CD4-positive, alpha-beta T cell (primary cell): ENCODE data around the gene JAZF1. TPM values are rescaled to one million over a fixed set of nuclear protein-coding genes. Genes with fewer than 3 reads are reported as not detected.

ENCODE experiments used
- ATAC-seq: fragments of 200-7000 bp; cut with Tn5 transposase; one replicate; pipeline ENCODE4 v1.10.0; 2022; ENCODE audit warnings: mild to moderate bottlenecking; ENCODE audit not compliant: poor library complexity
- CTCF ChIA-PET: fragments of 350-600 bp; sonication (Branson Sonifier 250); formaldehyde crosslinking; loops from one replicate; lab custom pipeline; 2021; ENCODE audit warnings: antibody characterized with exemption, inconsistent platforms; lab: Charles Lee
- POLR2A ChIA-PET: fragments of 350-600 bp; sonication (Branson Sonifier 250); formaldehyde crosslinking; loops from one replicate; lab custom pipeline; 2021; ENCODE audit warnings: antibody characterized with exemption, inconsistent platforms; lab: Charles Lee
- DNase-seq, 14 experiments: peaks; one replicate each; pipeline ENCODE4 v3.0.0-alpha.2; 2013 to 2020; ENCODE audit warnings: mixed read lengths in 2 of 14
- H3K27ac ChIP-seq, 2 donors: one replicate each; pipeline versions ENCODE4 v1.5.1 to v1.7.0; 2013; ENCODE audit warnings: low read length in 2 of 2, low read depth in 1 of 2, mild to moderate bottlenecking in 1 of 2
- H3K27me3 ChIP-seq, 2 experiments: 1 replicate in 1 of 2; 2 replicates in 1 of 2; pipeline versions ENCODE4 v1.6.1 to v1.7.0; 2013; ENCODE audit warnings: low read length in 2 of 2, control low read depth in 1 of 2, mild to moderate bottlenecking in 1 of 2, moderate library complexity in 1 of 2; ENCODE audit not compliant: insufficient read depth in 2 of 2, control insufficient read depth in 1 of 2
- H3K36me3 ChIP-seq: one replicate; pipeline ENCODE4 v1.6.1; 2013; ENCODE audit warnings: low read length, control low read depth; ENCODE audit not compliant: insufficient read depth
- H3K4me1 ChIP-seq: one replicate; pipeline ENCODE4 v1.6.1; 2013; ENCODE audit warnings: low read length, control low read depth; ENCODE audit not compliant: insufficient read depth
- H3K4me3 ChIP-seq: one replicate; pipeline ENCODE4 v1.5.1; 2013; ENCODE audit warnings: mild to moderate bottlenecking, low read length, moderate library complexity
- H3K9me3 ChIP-seq, 2 experiments: 1 replicate in 1 of 2; 2 replicates in 1 of 2; pipeline versions ENCODE4 v1.6.1 to v1.7.0; 2013; ENCODE audit warnings: low read length in 2 of 2, mild to moderate bottlenecking in 2 of 2, control low read depth in 1 of 2, moderate library complexity in 1 of 2; ENCODE audit not compliant: control insufficient read depth in 1 of 2, insufficient read depth in 1 of 2
- H3K27ac Mint-ChIP-seq: one replicate; pipeline ENCODE4 v1.8.0; 2020; ENCODE audit warnings: mixed read lengths
- H3K27me3 Mint-ChIP-seq: one replicate; pipeline ENCODE4 v1.8.0; 2021; ENCODE audit warnings: mixed read lengths
- H3K36me3 Mint-ChIP-seq: one replicate; pipeline ENCODE4 v1.8.0; 2021; ENCODE audit warnings: low read depth, mixed read lengths
- H3K4me1 Mint-ChIP-seq: one replicate; pipeline ENCODE4 v1.8.0; 2021; ENCODE audit warnings: low read depth, mixed read lengths
- H3K4me3 Mint-ChIP-seq: one replicate; pipeline ENCODE4 v1.8.0; 2020; ENCODE audit warnings: mild to moderate bottlenecking, mixed read lengths
- H3K9me3 Mint-ChIP-seq: one replicate; pipeline ENCODE4 v1.8.0; 2020; ENCODE audit warnings: mixed read lengths
- CTCF ChIP-seq: fragments of 200-600 bp; IDR thresholded peaks from one replicate; pipeline ENCODE4 v1.8.0; 2022; ENCODE audit warnings: antibody characterized with exemption, mild to moderate bottlenecking
- intact Hi-C, 2 experiments: fragments of 100-400 bp; cut with DNase I in 1 of 2; cut with micrococcal nuclease in 1 of 2; formaldehyde crosslinking; loops; one replicate each; pipeline versions ENCODE4 v1.15.1 to v1.9.0; 2023 to 2025; cut with DNase I, micrococcal nuclease
- total RNA-seq, 174 experiments: library from RNA in 2 of 174; stranded (reverse) in 2 of 174; gene quantifications; one replicate each; pipeline ENCODE4 v1.2.3 and lab custom pipeline; 2021 to 2026

JAZF1 gene
- total RNA-seq, 2 experiments from 2014 or later: 9.9 to 11.1 TPM

GRCh38 chr7:28128608-28129007 lies 52.0 kb downstream of the JAZF1 start:
- H3K4me3 ChIP-seq: no peak overlapping the region
- Mint-ChIP-seq H3K36me3 (no peaks in the 10 kb centered on the region), H3K27ac (no peak overlapping the region), H3K4me3 (no peak overlapping the region), H3K4me1 (peaks cover 26% of the 10 kb centered on the region), H3K27me3 (no peaks in the 10 kb centered on the region), H3K9me3 (no peaks in the 10 kb centered on the region)
- intact Hi-C loops: no loop called here
- no peak for ATAC-seq
- CTCF ChIA-PET: no interaction called here
- H3K9me3 ChIP-seq: no peaks in the 10 kb centered on the region
- no peak for TF ChIP-seq CTCF
- H3K27ac ChIP-seq: no peak overlapping the region
- H3K27me3 ChIP-seq: no peaks in the 10 kb centered on the region
- no peaks in the 10 kb centered on the region for H3K36me3 ChIP-seq
- peaks cover 25% of the 10 kb centered on the region for H3K4me1 ChIP-seq
- POLR2A ChIA-PET: no interaction called here
- peak in 1 of 14 experiments; percentile 9 for DNase-seq

- POLR2A ChIA-PET: no interaction called here
- peak in 1 of 14 experiments; percentile 22 for DNase-seq
- H3K4me3 Mint-ChIP-seq: no peak overlapping the region
- H3K9me3 Mint-ChIP-seq: no peaks in the 10 kb centered on the region
- Histone ChIP-seq H3K27me3 (no peaks in the 10 kb centered on the region), H3K9me3 (no peaks in the 10 kb centered on the region), H3K36me3 (no peaks in the 10 kb centered on the region), H3K27ac (no peak overlapping the region), H3K4me1 (peaks cover 39% of the 10 kb centered on the region), H3K4me3 (no peak overlapping the region)
- no peaks in the 10 kb centered on the region for H3K36me3 Mint-ChIP-seq
- H3K27me3 Mint-ChIP-seq: no peaks in the 10 kb centered on the region
- CTCF ChIA-PET: no interaction called here
- TF ChIP-seq CTCF: no peak
- intact Hi-C loops: no loop called here
- H3K27ac Mint-ChIP-seq: no peak overlapping the region
- ATAC-seq: no peak
- peaks cover 45% of the 10 kb centered on the region for H3K4me1 Mint-ChIP-seq
Measured at GRCh38 chr7:28126410-28127041, 54.1 kb downstream of the JAZF1 start.

GRCh38 chr7:28125431-28126409 lies 54.9 kb downstream of the JAZF1 start:
- DNase-seq (no peak), ATAC-seq (no peak)
- peaks cover 47% of the 10 kb centered on the region for H3K4me1 ChIP-seq
- intact Hi-C loops: no loop called here
- no peak overlapping the region for H3K27ac ChIP-seq
- Mint-ChIP-seq H3K4me1 (peaks cover 52% of the 10 kb centered on the region), H3K27me3 (no peaks in the 10 kb centered on the region), H3K4me3 (no peak overlapping the region), H3K36me3 (no peaks in the 10 kb centered on the region), H3K27ac (no peak overlapping the region), H3K9me3 (no peaks in the 10 kb centered on the region)
- ChIA-PET POLR2A (no interaction called here), CTCF (interaction anchor here (0.9 kb wide), 1 partner anchor 29 kb away, joined by 4 read pairs; no protein-coding TSS in a partner anchor)
- H3K9me3 ChIP-seq: no peaks in the 10 kb centered on the region
- TF ChIP-seq CTCF: no peak
- H3K36me3 ChIP-seq: no peaks in the 10 kb centered on the region
- no peaks in the 10 kb centered on the region for H3K27me3 ChIP-seq
- no peak overlapping the region for H3K4me3 ChIP-seq
